IgD-negative memory B cell (primary cell): Measurements from ENCODE around the gene AIF1. TPM values are rescaled to one million over a fixed set of nuclear protein-coding genes. Genes with fewer than 3 reads are reported as not detected.

Experiments used
- H3K27ac Mint-ChIP-seq, 3 donors: one replicate each; pipeline ENCODE4 v1.8.0; 2020 to 2022; ENCODE audit warnings: mild to moderate bottlenecking in 3 of 3, mixed read lengths in 3 of 3, moderate library complexity in 1 of 3
- H3K27me3 Mint-ChIP-seq: one replicate; pipeline ENCODE4 v1.8.0; 2021; ENCODE audit warnings: mixed read lengths
- H3K36me3 Mint-ChIP-seq: one replicate; pipeline ENCODE4 v1.8.0; 2020; ENCODE audit warnings: mild to moderate bottlenecking, mixed read lengths
- H3K4me1 Mint-ChIP-seq, 3 donors: one replicate each; pipeline ENCODE4 v1.8.0; 2020 to 2022; ENCODE audit warnings: mixed read lengths in 3 of 3, mild to moderate bottlenecking in 1 of 3
- H3K4me3 Mint-ChIP-seq, 4 donors: one replicate each; pipeline ENCODE4 v1.8.0; 2020 to 2022; ENCODE audit warnings: mild to moderate bottlenecking in 4 of 4, mixed read lengths in 4 of 4, moderate library complexity in 3 of 4
- H3K9me3 Mint-ChIP-seq, 3 donors: one replicate each; pipeline ENCODE4 v1.8.0; 2020 to 2021; ENCODE audit warnings: mixed read lengths in 3 of 3, mild to moderate bottlenecking in 1 of 3
- polyA plus RNA-seq: library from polyadenylated mRNA; unstranded; fragments of 300-500 nt; fragmentation: Illumina TruSeq; gene quantifications from one replicate; pipeline ENCODE4 v1.2.3, GENCODE V29; 2021

AIF1 gene
- polyA plus RNA-seq, 1 donor from 2014 or later, result 5.6 TPM

DNA sequence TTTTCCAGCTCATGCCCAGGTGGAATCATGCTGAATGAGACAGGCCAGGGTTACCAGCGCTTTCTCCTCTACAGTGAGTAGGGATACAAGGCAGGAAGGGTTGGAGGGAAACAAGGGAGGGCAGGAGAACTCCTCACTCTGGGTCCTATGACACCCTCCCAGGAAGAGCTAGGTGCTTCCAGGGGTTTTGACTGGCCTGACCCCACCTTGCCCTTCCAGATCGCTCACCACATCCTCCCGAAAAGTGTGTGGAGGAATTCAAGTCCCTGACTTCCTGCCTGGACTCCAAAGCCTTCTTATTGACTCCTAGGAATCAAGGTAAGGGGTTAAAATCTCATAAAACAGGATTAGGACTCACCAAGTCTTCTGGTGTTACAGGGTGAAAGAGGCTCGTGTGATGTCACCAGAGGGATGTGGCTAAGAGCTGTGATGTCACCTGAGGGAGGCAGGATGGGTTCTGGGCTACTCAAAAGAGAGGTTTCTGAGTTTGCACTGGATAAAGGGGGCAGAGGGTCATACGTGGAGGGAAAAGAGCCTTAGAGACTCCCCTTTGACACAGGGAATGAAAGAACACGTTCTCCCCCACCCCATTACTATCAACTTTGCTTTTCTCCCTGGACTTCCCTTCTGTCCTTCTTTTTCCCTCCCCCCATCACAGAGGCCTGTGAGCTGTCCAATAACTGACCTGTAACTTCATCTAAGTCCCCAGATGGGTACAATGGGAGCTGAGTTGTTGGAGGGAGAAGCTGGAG is 42.5 kb downstream of the AIF1 start:
- peak overlapping the region in 1 of 3 donors; percentile 78 for H3K27ac Mint-ChIP-seq
- peak overlapping the region in 3 of 4 donors; percentile 74 to 93 (median 84) for H3K4me3 Mint-ChIP-seq
- peaks cover 6% of the 10 kb centered on the region for H3K36me3 Mint-ChIP-seq
- no peaks in the 10 kb centered on the region for H3K9me3 Mint-ChIP-seq
- peaks cover 30 to 44% (median 36%) of the 10 kb centered on the region in 3 donors for H3K4me1 Mint-ChIP-seq
- H3K27me3 Mint-ChIP-seq, result no peaks in the 10 kb centered on the region

GRCh38 chr6:31658158-31658688 is 43.2 kb downstream of the AIF1 start:
- peak overlapping the region; percentile 44 to 93 (median 74) for H3K4me3 Mint-ChIP-seq
- peak overlapping the region in 1 of 3 donors; percentile 59 for H3K27ac Mint-ChIP-seq
- H3K36me3 Mint-ChIP-seq, result peaks cover 6% of the 10 kb centered on the region
- no peaks in the 10 kb centered on the region for H3K27me3 Mint-ChIP-seq
- H3K4me1 Mint-ChIP-seq, result peaks cover 26 to 42% (median 35%) of the 10 kb centered on the region in 3 donors
- H3K9me3 Mint-ChIP-seq, result no peaks in the 10 kb centered on the region

- Mint-ChIP-seq H3K27me3 (no peaks in the 10 kb centered on the region), H3K9me3 (no peaks in the 10 kb centered on the region), H3K4me3 (peak overlapping the region; percentile 70 to 96 (median 92)), H3K27ac (peak overlapping the region; percentile 16 to 90 (median 84)), H3K4me1 (peaks cover 30 to 51% (median 44%) of the 10 kb centered on the region in 3 donors), H3K36me3 (peaks cover 6% of the 10 kb centered on the region)
Measured at GRCh38 chr6:31658983-31659648, 44.1 kb downstream of the AIF1 start.

- H3K36me3 Mint-ChIP-seq, result peaks cover 6% of the 10 kb centered on the region
- H3K27me3 Mint-ChIP-seq, result peaks cover under 1% of the 10 kb centered on the region
- peak overlapping the region; percentile 74 to 90 (median 84) for H3K27ac Mint-ChIP-seq
- H3K4me1 Mint-ChIP-seq, result peaks cover 33 to 58% (median 49%) of the 10 kb centered on the region in 3 donors
- H3K4me3 Mint-ChIP-seq, result peak overlapping the region; percentile 92 to 98 (median 94)
- H3K9me3 Mint-ChIP-seq, result no peaks in the 10 kb centered on the region
Measured at GRCh38 chr6:31659649-31660380, 44.8 kb downstream of the AIF1 start.

DNA sequence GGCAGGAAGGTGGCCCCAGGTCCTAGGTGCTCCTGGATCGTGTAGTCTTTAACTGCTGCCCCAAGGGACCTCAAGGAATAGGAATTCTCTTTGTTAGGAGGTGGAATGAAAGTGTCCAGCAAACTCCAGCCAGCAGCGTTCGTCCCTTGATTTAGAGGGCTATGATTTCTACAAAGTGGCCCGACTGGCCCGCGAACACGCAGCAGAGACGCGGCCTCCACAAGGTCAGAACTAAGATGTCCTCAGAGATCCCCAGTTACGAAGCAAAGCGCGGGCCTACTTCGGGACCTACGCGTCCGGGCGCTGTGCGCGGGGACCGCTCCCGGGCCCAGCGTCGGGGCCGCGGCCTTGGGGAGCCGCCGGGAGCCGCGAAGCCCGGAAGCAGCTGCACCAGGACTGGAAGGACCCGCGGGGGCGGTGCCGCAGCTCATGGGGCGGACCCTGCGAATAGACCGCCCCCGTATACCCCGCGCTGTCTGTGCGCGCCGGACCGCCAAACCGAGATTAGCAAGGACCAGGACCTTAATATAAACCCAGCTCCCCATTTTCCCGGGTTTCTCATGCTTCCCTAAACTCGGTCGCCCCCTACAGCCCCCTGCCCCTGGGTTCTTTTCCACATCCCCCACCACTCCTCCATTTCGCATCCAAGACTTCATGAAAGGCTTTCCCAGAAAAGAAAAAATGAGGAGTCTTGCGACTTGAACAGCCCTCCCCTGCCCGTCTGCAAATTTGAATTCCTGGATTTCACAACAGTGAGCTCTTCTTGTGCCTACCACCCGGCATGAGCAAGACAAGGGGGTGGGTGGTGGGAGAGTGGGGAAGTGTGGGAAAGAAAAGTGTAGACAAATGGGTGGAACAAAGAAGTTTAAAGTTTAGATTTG is 45.6 kb downstream of the AIF1 start, which contains the start of gene C6orf47:
Gene C6orf47 (minus strand): TSS at position 398 of the 881 bp plus-strand sequence. CDS start 831 bp downstream, outside the sequence.
- H3K36me3 Mint-ChIP-seq, result peaks cover 6% of the 10 kb centered on the region

GRCh38 chr6:31661262-31662123 is 46.5 kb downstream of the AIF1 start:
- H3K4me3 Mint-ChIP-seq, result peak overlapping the region; percentile 92 to 98 (median 94)
- peak overlapping the region; percentile 73 to 84 (median 74) for H3K27ac Mint-ChIP-seq
- peaks cover 35 to 58% (median 52%) of the 10 kb centered on the region in 3 donors for H3K4me1 Mint-ChIP-seq
- no peaks in the 10 kb centered on the region for H3K9me3 Mint-ChIP-seq
- peaks cover 1% of the 10 kb centered on the region for H3K27me3 Mint-ChIP-seq
- peaks cover 3% of the 10 kb centered on the region for H3K36me3 Mint-ChIP-seq

More for the DNA sequence above, 45.6 kb downstream of the AIF1 start, which contains the start of gene C6orf47:
- H3K27me3 Mint-ChIP-seq, result peaks cover 1% of the 10 kb centered on the region
- peaks cover 35 to 57% (median 49%) of the 10 kb centered on the region in 3 donors for H3K4me1 Mint-ChIP-seq
- H3K27ac Mint-ChIP-seq, result peak within 1 kb of the TSS; percentile 74 to 90 (median 84)
- H3K4me3 Mint-ChIP-seq, result peak within 1 kb of the TSS; percentile 92 to 98 (median 94)
- no peaks in the 10 kb centered on the region for H3K9me3 Mint-ChIP-seq

DNA sequence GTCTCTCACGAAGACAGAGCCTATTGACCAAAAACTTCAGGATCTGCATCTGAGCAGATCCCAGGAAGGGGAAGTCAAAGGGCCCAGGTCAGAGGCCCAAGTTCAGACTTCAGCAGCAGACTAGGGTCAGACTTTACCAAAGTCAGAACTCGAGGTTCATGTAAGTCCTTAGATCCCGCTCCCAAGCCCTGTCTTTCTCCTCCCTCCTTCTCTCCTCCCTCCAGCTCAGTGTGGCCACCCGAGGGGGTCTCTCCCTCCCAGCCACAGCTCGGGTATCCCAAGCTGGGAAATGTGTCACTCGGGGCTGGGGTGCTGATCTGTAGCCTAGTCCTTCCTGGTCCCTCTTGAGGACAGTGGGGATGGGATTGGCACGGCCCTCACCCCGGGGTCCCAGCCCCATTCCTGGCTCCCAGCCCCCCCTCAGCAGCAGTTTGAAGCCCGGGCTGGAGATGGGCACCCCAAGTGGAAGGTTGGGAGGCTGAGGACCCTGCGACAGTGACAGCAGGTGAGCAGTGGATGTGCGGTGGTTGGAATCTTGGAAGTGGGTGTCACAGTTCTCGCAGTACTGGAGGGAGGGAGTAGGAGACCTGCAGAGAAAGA is 47.2 kb downstream of the AIF1 start:
- peaks cover 35 to 63% (median 54%) of the 10 kb centered on the region in 3 donors for H3K4me1 Mint-ChIP-seq
- H3K27me3 Mint-ChIP-seq, result peaks cover 1% of the 10 kb centered on the region
- no peaks in the 10 kb centered on the region for H3K9me3 Mint-ChIP-seq
- H3K27ac Mint-ChIP-seq, result peak overlapping the region in 2 of 3 donors; percentile 80 to 84
- peaks cover 3% of the 10 kb centered on the region for H3K36me3 Mint-ChIP-seq
- H3K4me3 Mint-ChIP-seq, result peak overlapping the region in 3 of 4 donors; percentile 70 to 98 (median 93)

- peak overlapping the region; percentile 68 to 95 (median 92) for H3K4me3 Mint-ChIP-seq
Measured at GRCh38 chr6:31663126-31663960, 48.3 kb downstream of the AIF1 start.

DNA sequence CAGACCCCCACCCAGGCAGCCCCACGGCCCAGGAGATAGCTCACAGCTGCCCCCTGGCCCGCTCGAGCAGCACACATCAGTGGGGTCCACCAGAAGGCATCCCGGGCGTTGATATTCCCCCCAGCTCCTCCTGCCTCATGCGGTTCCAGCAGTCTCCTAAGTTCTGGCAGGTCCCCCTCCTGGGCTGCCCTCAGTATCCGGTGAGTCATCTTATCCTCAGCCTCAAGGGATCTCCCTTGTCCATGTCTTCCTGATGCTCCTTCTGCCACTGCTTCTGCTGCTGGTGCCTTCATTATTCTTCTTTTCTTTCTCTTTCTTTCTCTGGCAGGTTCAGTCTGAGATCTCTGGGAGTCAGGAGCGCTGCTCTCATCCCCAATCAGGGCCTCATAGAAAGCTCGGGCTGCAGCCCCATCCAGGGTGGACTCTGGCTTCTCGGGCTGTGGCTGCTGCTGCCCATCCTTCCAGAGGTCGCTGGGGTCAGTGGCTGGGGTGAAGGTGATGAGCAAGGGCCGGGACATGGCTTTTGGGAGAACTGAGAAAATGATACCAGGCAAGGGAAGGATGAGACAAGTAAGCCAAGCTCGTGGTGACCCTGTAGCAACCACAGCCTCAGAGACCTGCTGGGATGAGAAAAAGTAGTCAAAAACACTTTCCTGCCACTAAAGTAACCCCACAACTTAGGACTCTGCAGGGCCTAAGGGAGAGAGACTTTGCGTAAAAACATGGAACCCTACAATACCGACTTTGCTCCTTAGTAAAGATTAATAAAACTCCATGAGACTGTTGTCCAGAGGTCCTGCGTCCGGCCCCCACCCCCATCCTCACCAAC is 49.1 kb downstream of the AIF1 start:
- Mint-ChIP-seq H3K27me3 (peaks cover 1% of the 10 kb centered on the region), H3K36me3 (peaks cover 2% of the 10 kb centered on the region), H3K4me1 (peaks cover 28 to 58% (median 41%) of the 10 kb centered on the region in 3 donors), H3K4me3 (peak overlapping the region; percentile 92 to 98 (median 94)), H3K27ac (peak overlapping the region; percentile 92 to 99 (median 98)), H3K9me3 (no peaks in the 10 kb centered on the region)

More at GRCh38 chr6:31663126-31663960, 48.3 kb downstream of the AIF1 start:
- Mint-ChIP-seq H3K4me1 (peaks cover 30 to 62% (median 47%) of the 10 kb centered on the region in 3 donors), H3K27ac (peak overlapping the region; percentile 92 to 99 (median 98)), H3K36me3 (peaks cover 2% of the 10 kb centered on the region), H3K9me3 (no peaks in the 10 kb centered on the region), H3K27me3 (peaks cover 1% of the 10 kb centered on the region)

- no peaks in the 10 kb centered on the region for H3K9me3 Mint-ChIP-seq
- no peaks in the 10 kb centered on the region for H3K36me3 Mint-ChIP-seq
- H3K27me3 Mint-ChIP-seq, result peaks cover 1% of the 10 kb centered on the region
- H3K4me3 Mint-ChIP-seq, result peak within 1 kb of the TSS; percentile 92 to 98 (median 94)
- H3K27ac Mint-ChIP-seq, result peak within 1 kb of the TSS; percentile 92 to 99 (median 98)
- peaks cover 24 to 51% (median 34%) of the 10 kb centered on the region in 3 donors for H3K4me1 Mint-ChIP-seq
Measured at GRCh38 chr6:31664790-31665500, 49.9 kb downstream of the AIF1 start, which contains the start of gene GPANK1. Gene GPANK1, minus strand, starts transcription at chr6:31664997. Its CDS starts 519 bp downstream, at chr6:31664478.
